Peyer's patch (tissue), 4 donors: ENCODE data around the gene COBL.

ENCODE experiments used
- POLR2A ChIP-seq, 2 donors: fragments of 450-650 bp; IDR thresholded peaks; one replicate each; pipeline ENCODE4 v1.5.1; 2017; ENCODE audit warnings: antibody characterized with exemption in 2 of 2, mild to moderate bottlenecking in 2 of 2, moderate library complexity in 2 of 2
- TF ChIP-seq, protein P1 (sequence below), 6 experiments: fragments of 450-650 bp in 4 of 6; fragments of 200-600 bp in 2 of 6; sonication (generic) in 1 of 6; IDR thresholded peaks; one replicate each; pipeline ENCODE4 v1.5.1; 2017 to 2019; ENCODE audit warnings: antibody characterized with exemption in 6 of 6, mild to moderate bottlenecking in 3 of 6, moderate library complexity in 1 of 6

DNA sequence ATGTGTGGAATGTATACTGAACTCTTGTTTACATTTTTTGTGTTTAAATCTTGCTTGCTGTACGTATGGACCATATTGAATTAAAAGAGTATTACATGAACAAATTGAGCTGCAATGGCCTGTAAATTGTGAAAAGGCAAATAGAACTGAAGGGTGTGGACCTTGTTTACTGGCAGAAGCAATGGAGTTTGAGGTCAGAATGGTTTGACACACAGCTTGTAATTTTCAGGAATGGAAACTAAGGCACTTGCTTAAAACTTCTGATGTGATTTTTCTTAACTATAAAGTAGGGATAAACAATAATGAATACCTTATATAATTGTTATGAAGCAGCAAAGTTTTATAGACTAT is 33.9 kb upstream of the COBL start:
- TF ChIP-seq, protein P1, sequence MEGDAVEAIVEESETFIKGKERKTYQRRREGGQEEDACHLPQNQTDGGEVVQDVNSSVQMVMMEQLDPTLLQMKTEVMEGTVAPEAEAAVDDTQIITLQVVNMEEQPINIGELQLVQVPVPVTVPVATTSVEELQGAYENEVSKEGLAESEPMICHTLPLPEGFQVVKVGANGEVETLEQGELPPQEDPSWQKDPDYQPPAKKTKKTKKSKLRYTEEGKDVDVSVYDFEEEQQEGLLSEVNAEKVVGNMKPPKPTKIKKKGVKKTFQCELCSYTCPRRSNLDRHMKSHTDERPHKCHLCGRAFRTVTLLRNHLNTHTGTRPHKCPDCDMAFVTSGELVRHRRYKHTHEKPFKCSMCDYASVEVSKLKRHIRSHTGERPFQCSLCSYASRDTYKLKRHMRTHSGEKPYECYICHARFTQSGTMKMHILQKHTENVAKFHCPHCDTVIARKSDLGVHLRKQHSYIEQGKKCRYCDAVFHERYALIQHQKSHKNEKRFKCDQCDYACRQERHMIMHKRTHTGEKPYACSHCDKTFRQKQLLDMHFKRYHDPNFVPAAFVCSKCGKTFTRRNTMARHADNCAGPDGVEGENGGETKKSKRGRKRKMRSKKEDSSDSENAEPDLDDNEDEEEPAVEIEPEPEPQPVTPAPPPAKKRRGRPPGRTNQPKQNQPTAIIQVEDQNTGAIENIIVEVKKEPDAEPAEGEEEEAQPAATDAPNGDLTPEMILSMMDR (IDR thresholded peaks at IDR 0.05): no peak
- TF ChIP-seq POLR2A (IDR thresholded peaks at IDR 0.05): no peak
